GM12891 (cell line): ENCODE measurements around the gene CHRNB1.

Experiments used
- POLR2A ChIP-seq: IDR thresholded peaks from 2 replicates; pipeline ENCODE4 v1.6.1; 2011; ENCODE audit warnings: low read depth, low read length, control low read depth
- POLR2AphosphoS5 ChIP-seq: IDR thresholded peaks from 2 replicates; pipeline ENCODE4 v1.6.1; 2011; ENCODE audit warnings: low read depth, low read length, control low read depth
- SPI1 ChIP-seq: IDR thresholded peaks from 2 replicates; pipeline ENCODE4 v1.6.1; 2011; ENCODE audit warnings: low read depth, low read length, control low read depth
- TAF1 ChIP-seq: IDR thresholded peaks from 2 replicates; pipeline ENCODE4 v1.6.1; 2011; ENCODE audit warnings: low read depth, low read length, control low read depth

DNA sequence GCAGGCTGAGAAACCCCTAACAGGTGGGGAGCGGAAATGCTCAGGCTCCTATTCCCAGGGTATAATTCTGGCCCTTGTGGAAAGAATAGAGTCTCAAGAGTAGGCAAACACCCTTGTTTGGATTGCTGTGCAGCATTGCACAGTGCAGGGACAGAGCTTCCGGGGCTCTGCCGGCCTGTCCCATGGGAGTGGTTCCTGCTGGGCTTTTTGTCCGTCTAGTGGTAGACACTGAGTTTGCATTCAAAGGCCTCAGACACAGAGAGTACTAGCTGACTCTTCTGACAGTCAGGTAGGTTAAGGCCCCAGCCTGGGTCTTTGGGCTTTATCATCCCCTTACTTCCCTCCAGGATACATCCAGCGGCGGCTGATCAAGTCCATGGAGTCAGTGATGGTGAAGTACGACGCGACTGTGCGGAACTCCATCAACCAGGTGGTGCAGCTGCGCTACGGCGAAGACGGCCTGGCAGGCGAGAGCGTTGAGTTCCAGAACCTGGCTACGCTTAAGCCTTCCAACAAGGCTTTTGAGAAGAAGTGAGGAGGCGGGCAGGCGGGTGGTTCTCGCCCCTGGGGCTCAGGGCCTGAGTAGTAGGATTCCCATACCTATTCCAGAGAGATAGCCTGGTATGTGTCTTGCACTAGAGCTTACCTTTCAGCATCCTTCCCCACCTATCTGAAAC lies 57.4 kb downstream of the CHRNB1 start:
- TF ChIP-seq TAF1 (no peak), POLR2A (no peak), POLR2AphosphoS5 (no peak), SPI1 (no peak)
